Glutamatergic neuron (in vitro differentiated cells): Measurements from ENCODE around the gene CDC25C. TPM values are rescaled to one million over a fixed set of nuclear protein-coding genes. Genes with fewer than 3 reads are reported as not detected.
A peak's percentile ranks its signal among the peaks of the same experiment; 100 is the strongest.

Source experiments
- DNase-seq: peaks from one replicate; pipeline ENCODE4 v3.0.0; 2022
- H3K27ac Mint-ChIP-seq: one replicate; pipeline ENCODE4 v1.8.0; 2020; ENCODE audit warnings: mild to moderate bottlenecking, mixed read lengths, inconsistent platforms; ENCODE audit not compliant: unreplicated experiment
- H3K27me3 Mint-ChIP-seq: one replicate; pipeline ENCODE4 v1.8.0; 2020; ENCODE audit warnings: mild to moderate bottlenecking, moderate library complexity, mixed read lengths, inconsistent platforms; ENCODE audit not compliant: unreplicated experiment
- H3K36me3 Mint-ChIP-seq: one replicate; pipeline ENCODE4 v1.8.0; 2020; ENCODE audit warnings: mild to moderate bottlenecking, mixed read lengths, inconsistent platforms; ENCODE audit not compliant: unreplicated experiment
- H3K4me1 Mint-ChIP-seq: one replicate; pipeline ENCODE4 v1.8.0; 2020; ENCODE audit warnings: mild to moderate bottlenecking, low read depth, mixed read lengths, inconsistent platforms; ENCODE audit not compliant: unreplicated experiment
- H3K4me3 Mint-ChIP-seq: one replicate; pipeline ENCODE4 v1.8.0; 2020; ENCODE audit warnings: mild to moderate bottlenecking, mixed read lengths, inconsistent platforms; ENCODE audit not compliant: unreplicated experiment
- H3K9me3 Mint-ChIP-seq: one replicate; pipeline ENCODE4 v1.8.0; 2020; ENCODE audit warnings: mild to moderate bottlenecking, moderate library complexity, mixed read lengths, inconsistent platforms; ENCODE audit not compliant: unreplicated experiment
- total RNA-seq: library from RNA; stranded (reverse); fragmentation: NEBNext Ultra II Directional; extraction: Animal tissue kit (Norgen Biotek cat#: 25700); gene quantifications from one replicate; pipeline ENCODE4 v1.2.1, GENCODE V29; 2021; ENCODE audit not compliant: unreplicated experiment
- TF ChIP-seq, protein P1 (sequence below): fragments of 200-600 bp; sonication (generic); IDR thresholded peaks from one replicate; pipeline ENCODE4 v1.5.0; 2021; ENCODE audit not compliant: partially characterized antibody, unreplicated experiment

Gene CDC25C
- total RNA-seq, 1 donor from 2014 or later: 3.2 TPM

DNA sequence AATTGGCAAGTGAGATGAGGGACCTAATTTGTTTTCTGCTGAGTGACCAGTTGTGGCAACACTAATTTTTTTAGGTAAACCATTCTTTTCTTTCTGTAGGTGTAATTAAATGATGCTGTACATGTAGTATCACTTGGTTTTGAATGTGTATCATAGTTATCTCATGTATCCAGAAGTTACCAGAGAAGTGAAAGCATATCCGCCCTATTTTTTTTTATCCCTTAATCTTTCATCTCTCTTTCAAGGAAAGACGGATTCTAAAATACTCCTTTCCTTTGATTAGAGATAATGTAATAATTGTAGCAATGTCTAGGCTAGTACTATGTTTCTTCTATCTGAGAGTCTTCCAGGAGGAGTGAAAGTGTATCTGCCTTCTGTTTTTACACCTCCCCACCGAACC, 28.0 kb upstream of the CDC25C start:
- TF ChIP-seq, protein P1, sequence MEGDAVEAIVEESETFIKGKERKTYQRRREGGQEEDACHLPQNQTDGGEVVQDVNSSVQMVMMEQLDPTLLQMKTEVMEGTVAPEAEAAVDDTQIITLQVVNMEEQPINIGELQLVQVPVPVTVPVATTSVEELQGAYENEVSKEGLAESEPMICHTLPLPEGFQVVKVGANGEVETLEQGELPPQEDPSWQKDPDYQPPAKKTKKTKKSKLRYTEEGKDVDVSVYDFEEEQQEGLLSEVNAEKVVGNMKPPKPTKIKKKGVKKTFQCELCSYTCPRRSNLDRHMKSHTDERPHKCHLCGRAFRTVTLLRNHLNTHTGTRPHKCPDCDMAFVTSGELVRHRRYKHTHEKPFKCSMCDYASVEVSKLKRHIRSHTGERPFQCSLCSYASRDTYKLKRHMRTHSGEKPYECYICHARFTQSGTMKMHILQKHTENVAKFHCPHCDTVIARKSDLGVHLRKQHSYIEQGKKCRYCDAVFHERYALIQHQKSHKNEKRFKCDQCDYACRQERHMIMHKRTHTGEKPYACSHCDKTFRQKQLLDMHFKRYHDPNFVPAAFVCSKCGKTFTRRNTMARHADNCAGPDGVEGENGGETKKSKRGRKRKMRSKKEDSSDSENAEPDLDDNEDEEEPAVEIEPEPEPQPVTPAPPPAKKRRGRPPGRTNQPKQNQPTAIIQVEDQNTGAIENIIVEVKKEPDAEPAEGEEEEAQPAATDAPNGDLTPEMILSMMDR: no peak
- Mint-ChIP-seq H3K36me3 (no peaks in the 10 kb centered on the region), H3K27ac (no peak overlapping the region), H3K4me3 (no peak overlapping the region), H3K9me3 (no peaks in the 10 kb centered on the region), H3K27me3 (no peaks in the 10 kb centered on the region), H3K4me1 (peaks cover 13% of the 10 kb centered on the region)
- no peak for DNase-seq

DNA sequence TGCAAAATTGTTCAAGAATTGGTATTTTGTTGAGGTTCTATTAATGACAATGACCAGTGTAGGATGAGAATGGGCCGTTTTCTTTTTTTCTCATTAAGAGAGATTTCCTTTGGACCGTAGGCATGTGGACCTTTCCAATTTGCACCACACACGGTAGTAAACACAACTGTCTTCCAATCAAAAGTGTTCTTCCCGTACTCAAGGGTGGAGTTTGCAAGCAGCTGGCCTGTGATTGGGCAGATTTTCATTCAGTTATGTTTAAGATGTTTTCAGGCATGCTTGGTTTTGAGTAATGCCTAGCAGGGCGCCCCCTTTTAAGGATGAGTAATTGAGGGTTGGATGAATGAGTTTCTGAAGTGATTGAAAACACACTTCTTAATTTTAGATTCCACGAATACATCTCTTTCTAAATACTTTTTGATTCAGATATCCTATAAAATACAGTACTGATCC, 23.3 kb upstream of the CDC25C start:
- H3K27me3 Mint-ChIP-seq: peaks cover 11% of the 10 kb centered on the region
- H3K36me3 Mint-ChIP-seq: peaks cover 11% of the 10 kb centered on the region
- TF ChIP-seq, protein P1: no peak
- no peaks in the 10 kb centered on the region for H3K9me3 Mint-ChIP-seq
- DNase-seq: no peak
- H3K4me1 Mint-ChIP-seq: peaks cover 19% of the 10 kb centered on the region
- H3K4me3 Mint-ChIP-seq: peak overlapping the region; percentile 98
- peak overlapping the region; percentile 33 for H3K27ac Mint-ChIP-seq

DNA sequence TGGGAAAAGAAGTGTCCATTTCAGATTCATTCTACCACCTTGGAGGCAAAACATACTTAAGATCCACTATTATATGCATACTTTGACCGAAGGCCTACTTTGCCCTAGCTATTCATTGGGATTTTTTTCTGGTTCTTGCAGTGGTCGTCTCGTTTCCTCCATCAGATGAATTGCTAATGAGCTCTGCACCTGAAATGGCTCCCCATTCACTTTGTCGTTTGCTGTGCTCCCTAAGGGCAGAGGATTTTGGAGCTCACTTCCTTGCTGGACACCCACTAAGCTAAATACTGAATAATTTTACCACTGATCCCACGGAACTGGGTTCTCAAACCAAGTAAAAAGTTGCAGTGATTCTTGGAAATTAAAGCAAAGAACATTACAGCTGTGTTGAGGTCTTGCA, 22.8 kb upstream of the CDC25C start:
- no peak for DNase-seq
- Mint-ChIP-seq H3K27ac (no peak overlapping the region), H3K4me3 (peak overlapping the region; percentile 98), H3K27me3 (peaks cover 11% of the 10 kb centered on the region), H3K4me1 (peaks cover 19% of the 10 kb centered on the region), H3K9me3 (no peaks in the 10 kb centered on the region), H3K36me3 (peaks cover 11% of the 10 kb centered on the region)
- TF ChIP-seq, protein P1: no peak

DNA sequence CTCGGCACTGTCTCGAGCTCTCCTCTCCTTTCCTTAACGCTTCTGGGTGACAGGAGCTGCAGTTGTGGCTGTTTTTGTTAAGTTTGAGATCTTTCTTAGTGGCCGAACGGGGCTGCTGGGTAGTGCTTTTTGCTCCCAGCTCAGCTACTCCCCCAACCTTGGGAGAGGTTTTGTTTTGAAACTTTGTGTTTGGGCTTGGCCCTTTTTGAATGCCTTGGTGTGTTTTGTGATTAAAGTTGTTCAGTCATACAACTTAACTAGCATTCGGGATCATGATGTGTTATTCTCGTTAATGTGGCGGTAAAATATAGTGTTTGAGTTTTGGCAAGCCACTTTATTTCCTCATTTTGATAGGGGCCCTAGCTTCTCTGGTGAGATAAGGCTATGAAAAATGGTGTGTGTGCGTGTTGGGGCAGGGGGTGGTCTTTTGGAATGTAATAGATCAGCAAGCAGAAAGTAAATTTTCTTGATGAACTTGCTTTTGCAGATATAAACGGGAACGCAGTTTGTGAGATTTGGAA, 22.0 kb upstream of the CDC25C start:
- Mint-ChIP-seq H3K27me3 (peaks cover 13% of the 10 kb centered on the region), H3K4me1 (peaks cover 19% of the 10 kb centered on the region), H3K36me3 (peaks cover 11% of the 10 kb centered on the region), H3K9me3 (peaks cover 1% of the 10 kb centered on the region), H3K27ac (peak overlapping the region; percentile 93), H3K4me3 (peak overlapping the region; percentile 98)
- no peak for DNase-seq
- TF ChIP-seq, protein P1: no peak

DNA sequence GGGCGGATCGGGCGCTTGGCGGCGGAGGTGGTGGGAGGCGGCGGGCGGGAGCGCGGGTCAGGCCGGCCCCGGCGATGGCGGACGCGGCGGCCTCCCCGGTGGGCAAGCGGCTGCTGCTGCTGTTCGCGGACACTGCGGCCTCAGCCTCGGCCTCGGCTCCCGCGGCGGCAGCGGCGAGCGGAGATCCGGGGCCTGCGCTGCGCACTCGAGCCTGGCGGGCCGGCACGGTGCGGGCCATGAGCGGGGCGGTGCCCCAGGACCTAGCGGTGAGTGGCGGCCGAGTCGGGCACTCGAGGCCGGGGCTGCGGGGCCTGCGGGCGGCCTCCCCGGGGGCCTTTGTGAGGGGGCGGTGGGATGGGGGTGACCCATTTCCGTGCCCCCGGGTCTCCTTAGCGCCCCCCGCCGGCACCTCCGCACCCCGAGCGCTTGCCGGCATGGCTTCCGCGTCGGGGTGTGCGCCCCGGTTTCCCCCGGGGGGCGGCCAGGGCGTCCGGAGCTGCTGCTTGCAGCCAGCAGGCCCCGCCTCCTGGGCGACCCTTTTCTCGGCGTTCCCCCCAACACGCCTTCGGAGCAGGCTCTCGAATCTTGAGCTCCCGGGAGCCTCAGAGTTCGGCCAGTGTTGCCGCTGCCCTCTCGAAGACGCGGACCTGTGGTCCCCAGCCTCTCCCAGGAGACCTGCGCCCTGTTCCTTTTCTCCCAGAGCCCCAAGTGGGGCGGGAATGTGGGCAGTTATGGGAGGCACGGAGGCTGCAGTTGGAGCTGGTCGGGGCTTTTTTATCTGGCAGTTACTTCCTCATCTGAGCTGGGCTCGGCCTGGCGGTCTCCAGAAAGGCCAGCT, 21.3 kb upstream of the CDC25C start:
- TF ChIP-seq, protein P1: peak; percentile 70
- DNase-seq: peak; percentile 63
- Mint-ChIP-seq H3K4me1 (peaks cover 19% of the 10 kb centered on the region), H3K9me3 (peaks cover 1% of the 10 kb centered on the region), H3K36me3 (peaks cover 11% of the 10 kb centered on the region), H3K4me3 (peak overlapping the region; percentile 98), H3K27ac (peak overlapping the region; percentile 93), H3K27me3 (peaks cover 13% of the 10 kb centered on the region)
